Measurements from ENCODE around the gene CFAP410. TPM values are rescaled to one million over a fixed set of nuclear protein-coding genes. Genes with fewer than 3 reads are reported as not detected.

CFAP410 gene
- 13.1 and 20.1 TPM in 2 replicates for total RNA-seq (2016; rRNA removed; fragmentation: Illumina TruSeq; extraction: Trizol)
- total RNA-seq (2016; cell fraction: cytosol; rRNA removed; fragmentation: Illumina TruSeq; extraction: Trizol; ENCODE audit: low read depth) = 16.2 and 18.7 TPM in 2 replicates
- 11.7 and 23.2 TPM in 2 replicates for total RNA-seq (2016; cell fraction: insoluble cytoplasmic fraction; rRNA removed; fragmentation: Illumina TruSeq; extraction: Trizol)
- total RNA-seq (2016; cell fraction: membrane; rRNA removed; fragmentation: Illumina TruSeq; extraction: Trizol) = 22.7 and 31.0 TPM in 2 replicates
- 15.4 and 16.3 TPM in 2 replicates for total RNA-seq (2016; cell fraction: nucleus; rRNA removed; fragmentation: Illumina TruSeq; extraction: Trizol)
- 8.0 and 13.1 TPM in 2 replicates for polyA plus RNA-seq (2011; rRNA removed)
- polyA plus RNA-seq (2011; cell fraction: cytosol; rRNA removed) = 6.8 and 14.6 TPM in 2 replicates
- 84.7 and 108 TPM in 2 replicates for polyA plus RNA-seq (2011; cell fraction: nucleus; rRNA removed)
- polyA plus RNA-seq (2012) = 7.4 and 9.9 TPM in 2 replicates
- 17.7 and 23.4 TPM in 2 replicates for polyA plus RNA-seq (2016; cell fraction: cytosol; fragmentation: Illumina TruSeq; extraction: Trizol; ENCODE audit: low read depth)
- polyA plus RNA-seq (2016; cell fraction: insoluble cytoplasmic fraction; fragmentation: Illumina TruSeq; extraction: Trizol; ENCODE audit: low read depth) = 12.0 and 13.3 TPM in 2 replicates
- polyA plus RNA-seq (2016; cell fraction: membrane; fragmentation: Illumina TruSeq; extraction: Trizol; ENCODE audit: low read depth) = 19.5 and 21.9 TPM in 2 replicates
- 26.7 and 31.2 TPM in 2 replicates for polyA plus RNA-seq (2016; cell fraction: nucleus; fragmentation: Illumina TruSeq; extraction: Trizol; ENCODE audit: insufficient read depth, low read depth)
- 3.6 and 9.9 TPM in 2 replicates for polyA minus RNA-seq (2011; rRNA and poly(A)+ RNA removed; ENCODE audit: low replicate concordance)
- polyA minus RNA-seq (2011; cell fraction: cytosol; rRNA and poly(A)+ RNA removed) = 3.6 and 4.5 TPM in 2 replicates
- 13.3 and 17.1 TPM in 2 replicates for polyA minus RNA-seq (2011; cell fraction: nucleus; rRNA and poly(A)+ RNA removed)
- percentile 58 among the genes with signal in this experiment for Bru-seq, nascent RNA
- percentile 71 among the genes with signal in this experiment for BruChase-seq, experiment 1, labeled RNA remaining after a 6-hour chase
- percentile 63 among the genes with signal in this experiment for BruChase-seq, experiment 2, labeled RNA remaining after a 2-hour chase
- long read RNA-seq, experiment 1, partial matches to known transcripts = 3 of 14 reads
- long read RNA-seq, experiment 1, other reads (novel, unspliced or antisense) = 11 of 14 reads
- long read RNA-seq, experiment 2, transcript CFAP410-202 (7 exons, 2,233 nt) = major isoform, 5 of 45 reads
- long read RNA-seq, experiment 2, partial matches to known transcripts = 8 of 45 reads
- long read RNA-seq, experiment 2, other reads (novel, unspliced or antisense) = 29 of 45 reads

GRCh38 chr21:44338971-44339910 lies at the start of gene CFAP410:
TSS of gene CFAP410 (minus strand) at chr21:44339390. CDS start at chr21:44339194, 196 bp downstream.
- Histone ChIP-seq H4K20me1 (ENCODE audit: insufficient read depth, low read length) (peaks cover 3% of the 10 kb centered on the region), H3K4me2 (ENCODE audit: low read depth, low read length) (peak within 1 kb of the TSS; percentile 96), H3K4me1 (ENCODE audit: insufficient read depth, low read length) (peaks cover 50% of the 10 kb centered on the region), H3K4me3 (replicated peaks in 1 of 3; ENCODE audit: insufficient read depth in 1 of 3, low read depth in 2 of 3, low read length in 3 of 3) (peak within 1 kb of the TSS; percentile 81 to 98 (median 90)), H2AFZ (ENCODE audit: low read length) (no peak within 1 kb of the TSS), H3K9ac (ENCODE audit: insufficient read depth, low read depth, low read length) (peak within 1 kb of the TSS; percentile 92), H3K27ac (ENCODE audit: extremely low read length, insufficient read depth, low read length) (peak within 1 kb of the TSS; percentile 99), H3K36me3 (replicated peaks in 1 of 2; ENCODE audit: control insufficient read depth in 1 of 2, insufficient read depth in 2 of 2, low read length in 2 of 2) (peaks cover 5 to 15% of the 10 kb centered on the region in 2 experiments; a peak in 4 of 5 replicates), H3K9me3 (ENCODE audit: low read length) (no peaks in the 10 kb centered on the region), H3K27me3 (ENCODE audit: control insufficient read depth in 1 of 2, insufficient read depth in 2 of 2, low read length in 2 of 2) (no peaks in the 10 kb centered on the region; a peak in 1 of 5 replicates), H3K79me2 (ENCODE audit: insufficient read depth, low read length) (peaks cover 2% of the 10 kb centered on the region)
- no TSS peak for BruUV-seq (replicated peaks)
- ChIA-PET CTCF (ENCODE audit: low intra/inter-chr PET ratio, low total read pairs) (no interaction called here), POLR2A (interaction anchor here (0.6 to 3.7 kb wide), 11 partner anchors 14 to 178 kb away, joined by 3 to 33 read pairs (median 4); partner anchors contain the start of genes LRRC3 and TRPM2)
- FAIRE-seq = no peak
- ATAC-seq = peak; percentile 85
- in situ Hi-C loops (cut with HindIII; ENCODE audit: extremely low pct_ligation_motif_present, low pct_unique_long_range_greater_than_20kb) (loop anchor here (5.0 kb wide), 1 partner anchor 37 kb away; the partner anchor contains the start of gene PFKL), intact Hi-C loops (cut with micrococcal nuclease; ENCODE audit: unreplicated experiment) (loop anchor here (5.0 kb wide), 1 partner anchor 118 kb away; the partner anchor contains the start of gene LRRC3)
- 0% methylated on average over 11 of the region's 90 CpGs for WGBS (ENCODE audit: low lambda C conversion rate)
- peak; percentile 88 for DNase-seq (ENCODE audit: low spot score)
- no peak for TF ChIP-seq NFE2L1 (CRISPR knock-in tag; IDR thresholded peaks at IDR 0.05; ENCODE audit: borderline replicate concordance)
- peak; percentile 60; the same call in 1 of the 2 replicates for TF ChIP-seq MEIS2 (CRISPR knock-in tag; IDR thresholded peaks at IDR 0.05)
- TF ChIP-seq, protein P1, sequence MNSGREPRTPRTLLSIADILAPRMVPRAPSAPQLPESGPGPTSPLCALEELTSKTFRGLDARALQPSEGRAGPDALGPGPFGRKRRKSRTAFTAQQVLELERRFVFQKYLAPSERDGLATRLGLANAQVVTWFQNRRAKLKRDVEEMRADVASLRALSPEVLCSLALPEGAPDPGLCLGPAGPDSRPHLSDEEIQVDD (CRISPR knock-in tag; IDR thresholded peaks at IDR 0.05; ENCODE audit: borderline replicate concordance) = no peak
- peak; percentile 67 for TF ChIP-seq ATF2 (CRISPR knock-in tag; IDR thresholded peaks at IDR 0.05)
- TF ChIP-seq IKZF5 (CRISPR knock-in tag; IDR thresholded peaks at IDR 0.05) = peak; percentile 84
- TF ChIP-seq, protein P2, sequence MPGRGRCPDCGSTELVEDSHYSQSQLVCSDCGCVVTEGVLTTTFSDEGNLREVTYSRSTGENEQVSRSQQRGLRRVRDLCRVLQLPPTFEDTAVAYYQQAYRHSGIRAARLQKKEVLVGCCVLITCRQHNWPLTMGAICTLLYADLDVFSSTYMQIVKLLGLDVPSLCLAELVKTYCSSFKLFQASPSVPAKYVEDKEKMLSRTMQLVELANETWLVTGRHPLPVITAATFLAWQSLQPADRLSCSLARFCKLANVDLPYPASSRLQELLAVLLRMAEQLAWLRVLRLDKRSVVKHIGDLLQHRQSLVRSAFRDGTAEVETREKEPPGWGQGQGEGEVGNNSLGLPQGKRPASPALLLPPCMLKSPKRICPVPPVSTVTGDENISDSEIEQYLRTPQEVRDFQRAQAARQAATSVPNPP (CRISPR knock-in tag; IDR thresholded peaks at IDR 0.05) = no peak
- peak; percentile 98 for TF ChIP-seq CREB1 (IDR thresholded peaks at IDR 0.05)
- peak; percentile 96 for TF ChIP-seq CREB1 (CRISPR knock-in tag; IDR thresholded peaks at IDR 0.05)
- TF ChIP-seq NFATC3 (CRISPR knock-in tag; IDR thresholded peaks at IDR 0.05) = no peak
- TF ChIP-seq ATF7 (IDR thresholded peaks at IDR 0.05) = no peak
- no peak for TF ChIP-seq ATF7 (CRISPR knock-in tag; IDR thresholded peaks at IDR 0.05)
- TF ChIP-seq SP2 (CRISPR knock-in tag; IDR thresholded peaks at IDR 0.05) = peak; percentile 68
- no peak for TF ChIP-seq ZMYM2 (CRISPR knock-in tag; IDR thresholded peaks at IDR 0.05)
- TF ChIP-seq ADNP (CRISPR knock-in tag; IDR thresholded peaks at IDR 0.05) = no peak
